HG02852 (cell line): ENCODE measurements around the gene CDC27.
"Not testable (repeated sequence)": the region's sequence is repeated elsewhere in the genome, so short reads cannot be mapped to it uniquely, and the experiment has no call there.

Experiments used
- ATAC-seq: cut with Tn5 transposase; IDR thresholded peaks from one replicate; pipeline ENCODE4 v1.9.1; 2021; ENCODE audit warnings: mild to moderate bottlenecking, moderate library complexity; ENCODE audit not compliant: unreplicated experiment

Gene CDC27

GRCh38 chr17:47073629-47074028 lies 115.5 kb downstream of the CDC27 start:
- ATAC-seq = not testable (repeated sequence)

- no peak for ATAC-seq
Measured at GRCh38 chr17:47072886-47073285, 116.2 kb downstream of the CDC27 start.

- not testable (repeated sequence) for ATAC-seq
Measured at GRCh38 chr17:47071171-47071570, 117.9 kb downstream of the CDC27 start.

GRCh38 chr17:47070266-47070665 lies 118.8 kb downstream of the CDC27 start:
- ATAC-seq = not testable (repeated sequence)
